HG03159 (cell line): Measurements from ENCODE around the gene XIRP1.
"Not testable (repeated sequence)": the region's sequence is repeated elsewhere in the genome, so short reads cannot be mapped to it uniquely, and the experiment has no call there.

ENCODE experiments used
- ATAC-seq: cut with Tn5 transposase; IDR thresholded peaks from one replicate; pipeline ENCODE4 v1.9.1; 2021; ENCODE audit warnings: mild to moderate bottlenecking, moderate library complexity; ENCODE audit not compliant: unreplicated experiment

XIRP1 gene

GRCh38 chr3:39185959-39186691, 6.3 kb downstream of the XIRP1 start:
- ATAC-seq: no peak

- no peak for ATAC-seq
These were observed 7.0 kb downstream of the XIRP1 start for GRCh38 chr3:39185326-39185958.

GRCh38 chr3:39184968-39185285, 7.5 kb downstream of the XIRP1 start:
- no peak for ATAC-seq

- ATAC-seq: no peak
These were observed 8.1 kb downstream of the XIRP1 start for GRCh38 chr3:39184081-39184967.

- ATAC-seq: no peak
These were observed 8.9 kb downstream of the XIRP1 start for GRCh38 chr3:39183211-39184080.

GRCh38 chr3:39181408-39182335, 10.7 kb downstream of the XIRP1 start:
- no peak for ATAC-seq

- ATAC-seq: peak; percentile 94
These were observed 11.6 kb downstream of the XIRP1 start for GRCh38 chr3:39180546-39181346.

GRCh38 chr3:39180183-39180545, 12.2 kb downstream of the XIRP1 start:
- ATAC-seq: no peak

- no peak for ATAC-seq
These were observed 13.8 kb downstream of the XIRP1 start for GRCh38 chr3:39178553-39178952.

GRCh38 chr3:39177708-39178332, 14.6 kb downstream of the XIRP1 start:
- no peak for ATAC-seq

GRCh38 chr3:39176025-39176714, 16.2 kb downstream of the XIRP1 start:
- ATAC-seq: no peak

- ATAC-seq: no peak
These were observed 18.9 kb downstream of the XIRP1 start for GRCh38 chr3:39173318-39174125.

GRCh38 chr3:39171860-39172259, 20.5 kb downstream of the XIRP1 start:
- no peak for ATAC-seq

GRCh38 chr3:39170877-39171276, 21.5 kb downstream of the XIRP1 start:
- not testable (repeated sequence) for ATAC-seq

GRCh38 chr3:39170461-39170860, 21.9 kb downstream of the XIRP1 start:
- no peak for ATAC-seq

- no peak for ATAC-seq
These were observed 22.7 kb downstream of the XIRP1 start for GRCh38 chr3:39169712-39170111.

GRCh38 chr3:39168156-39168780, 24.1 kb downstream of the XIRP1 start:
- ATAC-seq: no peak
